HG02588 (cell line): ENCODE results near the gene PECR.
"Not testable (repeated sequence)": the region's sequence is repeated elsewhere in the genome, so short reads cannot be mapped to it uniquely, and the experiment has no call there.

ENCODE experiments used
- ATAC-seq: cut with Tn5 transposase; IDR thresholded peaks from one replicate; pipeline ENCODE4 v1.9.1; 2021; ENCODE audit warnings: mild to moderate bottlenecking, moderate library complexity; ENCODE audit not compliant: unreplicated experiment

Gene PECR

DNA sequence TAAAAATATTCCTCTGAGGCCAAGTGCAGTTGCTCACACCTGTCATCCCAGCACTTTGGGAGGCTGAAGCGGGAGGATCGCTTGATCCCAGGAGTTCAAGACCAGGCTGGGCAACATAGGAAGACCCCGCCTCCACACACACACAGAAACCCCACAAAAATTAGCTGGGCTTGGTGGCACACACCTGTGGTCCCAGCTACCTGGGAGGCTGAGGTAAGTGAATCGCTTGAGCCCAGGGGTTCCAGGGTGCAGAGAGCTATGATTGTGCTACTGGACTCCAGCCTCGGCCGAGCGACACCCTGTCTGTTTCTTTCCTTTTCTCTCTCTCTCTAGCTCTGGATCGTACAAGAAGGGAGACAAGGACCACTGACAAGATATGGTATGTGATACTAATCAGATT, 25.7 kb upstream of the PECR start:
- no peak for ATAC-seq

DNA sequence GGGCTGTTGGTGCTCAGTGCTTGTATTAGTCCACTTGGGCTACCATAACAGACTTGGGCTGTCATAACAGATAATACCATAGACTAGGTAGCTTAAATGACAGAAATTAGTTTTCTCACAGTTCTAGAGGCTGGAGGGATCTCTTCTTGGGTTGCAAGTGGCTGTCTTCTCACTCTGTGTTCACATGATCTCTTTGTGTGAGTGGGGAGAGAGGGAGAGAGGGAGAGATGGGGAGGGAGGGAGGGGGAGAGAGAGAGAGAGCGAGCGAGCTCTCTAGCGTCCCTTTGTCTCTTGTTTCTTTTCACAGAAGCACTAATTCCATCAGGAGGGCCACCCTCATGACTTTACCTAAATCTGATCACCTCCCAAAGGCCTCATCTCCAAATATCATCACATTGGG, 23.1 kb upstream of the PECR start:
- no peak for ATAC-seq

DNA sequence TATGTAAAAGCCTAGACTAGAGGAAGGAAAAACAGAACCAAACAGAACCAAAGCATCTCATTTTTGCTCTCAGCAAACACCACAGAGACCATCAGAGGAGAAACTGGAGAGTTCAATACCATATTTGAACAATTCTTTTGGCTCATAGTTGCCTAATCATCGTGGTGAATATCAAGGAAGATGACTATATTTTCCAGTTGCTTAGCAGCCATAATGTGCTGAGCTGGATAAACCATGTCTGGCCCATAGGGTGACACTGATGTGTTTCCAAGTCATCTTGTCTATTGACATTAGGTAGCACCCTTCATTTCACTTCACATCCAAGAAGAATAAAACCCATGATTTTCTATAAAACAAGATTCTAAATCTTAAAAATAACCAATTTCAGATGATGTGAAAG, 21.6 kb upstream of the PECR start:
- ATAC-seq, result no peak

DNA sequence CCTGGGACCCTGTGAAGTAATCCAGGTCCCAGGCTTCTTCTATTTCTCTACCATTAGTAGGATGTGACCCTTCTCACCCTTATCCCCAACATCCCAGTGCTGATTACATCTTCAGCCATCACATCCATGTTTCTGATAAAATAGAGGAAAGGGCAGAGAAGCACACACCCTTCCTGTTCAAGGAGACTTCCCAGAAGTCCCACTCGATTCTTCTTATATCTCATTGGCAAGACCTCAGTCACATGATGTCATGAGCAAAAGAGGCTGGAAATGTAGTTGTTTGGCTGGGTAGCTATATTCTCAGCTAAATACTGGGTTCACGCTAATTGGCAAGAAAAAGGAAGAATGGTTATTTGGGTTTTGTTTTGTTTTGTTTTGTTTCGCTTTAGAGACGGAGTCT, 19.5 kb upstream of the PECR start:
- ATAC-seq, result no peak

DNA sequence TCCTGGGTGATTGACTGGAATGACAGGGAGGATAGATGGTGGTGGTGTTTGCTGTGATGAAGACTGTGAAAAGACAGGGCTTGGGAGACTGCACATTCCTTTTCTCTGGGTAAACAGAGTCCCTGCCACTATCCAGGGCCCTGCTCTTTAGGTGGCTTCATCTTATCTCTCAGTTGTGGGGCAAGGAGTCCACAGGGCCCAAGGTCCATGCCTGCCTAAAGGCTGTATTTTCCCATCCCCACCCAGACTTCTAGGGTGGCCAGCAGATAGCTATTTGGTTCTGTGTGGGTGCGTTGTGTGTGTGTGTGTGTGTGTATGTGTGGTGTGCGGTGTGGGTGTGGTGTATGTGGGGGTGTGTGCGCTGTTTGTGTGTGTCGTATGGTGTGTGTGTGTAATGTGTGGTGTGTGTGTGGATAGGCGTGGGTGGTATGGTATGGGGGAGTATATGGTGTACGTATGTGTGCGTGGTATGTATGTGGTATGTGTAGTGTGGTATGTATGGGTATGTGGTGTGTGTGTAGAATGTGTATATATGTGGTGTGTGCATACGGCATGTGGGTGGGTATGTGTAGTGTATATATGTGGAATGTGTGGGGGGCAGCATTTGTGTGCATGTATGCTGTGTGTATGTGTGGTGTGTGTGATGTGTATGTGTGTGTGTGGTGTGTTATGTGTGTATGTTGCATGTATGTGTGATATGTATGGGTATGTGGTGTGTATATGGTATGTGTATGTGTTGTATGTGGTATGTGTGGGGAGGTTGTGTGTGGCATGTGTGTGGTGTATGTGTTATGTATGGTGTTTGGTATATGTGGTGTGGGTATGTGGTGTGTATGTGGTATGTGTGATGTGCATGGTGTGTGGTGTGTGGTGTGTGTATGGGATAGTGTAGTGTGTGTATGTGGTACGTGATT, 17.1 kb upstream of the PECR start:
- ATAC-seq, result no peak

DNA sequence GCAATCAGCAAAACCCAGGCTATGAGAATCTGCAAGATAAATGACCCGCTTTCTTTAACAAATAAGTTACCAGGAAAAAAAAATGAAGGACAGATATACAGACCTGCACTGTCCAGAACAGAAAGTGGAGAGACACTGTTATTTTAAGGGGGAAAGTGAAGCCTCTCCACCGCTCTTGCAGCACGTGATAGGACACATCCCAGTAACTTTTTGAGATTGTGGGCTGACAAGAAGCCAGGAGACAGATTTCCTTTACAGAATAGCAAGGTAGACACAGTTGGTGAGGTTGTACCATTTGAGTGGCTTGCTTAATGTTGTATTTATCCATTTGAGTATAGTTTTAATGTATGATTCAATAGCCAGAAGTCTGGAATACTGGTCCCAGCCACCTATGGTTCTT, 13.1 kb upstream of the PECR start:
- no peak for ATAC-seq

DNA sequence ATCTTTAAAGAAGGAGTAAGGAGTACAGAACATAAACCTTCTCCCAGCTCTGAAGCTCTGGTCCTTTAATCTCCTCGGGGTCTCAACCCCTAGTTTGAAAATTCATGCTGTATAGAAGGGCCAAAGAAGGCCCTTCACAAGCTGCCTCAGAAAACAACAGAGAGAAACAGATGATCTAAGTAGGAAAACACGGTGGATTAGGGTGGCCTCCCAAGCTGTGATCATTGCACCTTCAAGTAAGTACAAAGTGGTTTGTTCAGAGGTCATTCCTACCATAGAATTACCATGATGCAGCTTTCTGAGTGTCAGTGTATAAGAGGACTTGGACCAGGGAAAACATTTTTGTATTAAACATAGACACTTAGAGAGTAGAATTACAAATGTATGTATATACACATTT, 11.0 kb upstream of the PECR start:
- no peak for ATAC-seq

DNA sequence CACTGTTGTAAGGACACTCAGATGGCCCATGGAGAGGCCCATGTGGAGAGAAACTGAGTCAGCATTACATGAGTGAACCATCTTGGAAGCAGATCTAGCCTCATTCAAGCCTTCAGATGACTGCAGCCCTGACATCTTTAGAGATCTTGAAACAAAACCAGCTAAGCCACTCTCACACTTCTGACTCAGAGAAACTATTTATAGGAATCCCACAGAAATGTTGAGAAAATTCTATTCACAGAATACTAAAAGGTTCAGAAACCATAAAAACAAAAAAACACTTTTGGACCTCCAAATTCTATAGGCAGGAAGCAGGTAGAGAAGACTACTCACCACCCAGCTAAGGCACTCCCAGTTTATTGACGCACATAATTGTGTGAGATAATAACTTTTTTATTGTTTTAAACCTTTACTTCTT, 8.8 kb upstream of the PECR start:
- ATAC-seq, result peak; percentile 50

DNA sequence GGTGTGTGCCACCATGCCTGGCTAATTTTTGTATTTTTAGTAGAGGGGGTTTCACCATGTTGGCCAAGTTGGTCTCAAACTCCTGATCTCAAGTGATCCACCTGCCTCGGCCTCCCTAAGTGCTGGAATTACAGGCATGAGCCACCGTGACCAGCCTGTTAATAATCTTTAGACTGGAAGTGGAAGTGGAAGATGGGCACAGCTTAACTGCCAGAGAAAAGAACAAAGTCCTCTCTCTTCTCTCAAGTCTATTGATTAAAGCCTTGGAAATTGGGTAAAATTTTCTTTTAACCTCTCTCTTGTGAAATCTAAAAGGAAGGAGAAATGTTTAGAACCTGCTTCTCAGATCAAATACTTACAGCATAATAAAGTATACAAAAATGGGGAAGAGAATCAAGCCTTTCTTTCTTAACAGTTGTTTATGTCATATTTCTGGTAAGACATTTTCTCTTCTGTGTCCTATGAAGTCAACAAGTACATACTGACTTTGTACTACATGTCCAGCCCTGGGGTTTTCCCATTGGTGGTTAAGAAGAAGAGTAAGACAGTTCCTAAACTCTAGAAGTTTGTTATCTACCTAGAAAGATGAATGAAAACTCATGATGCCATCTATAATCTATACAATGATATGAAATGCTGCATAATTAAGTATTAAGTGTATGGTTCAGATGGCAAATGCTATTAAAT, 4.7 kb upstream of the PECR start:
- no peak for ATAC-seq

DNA sequence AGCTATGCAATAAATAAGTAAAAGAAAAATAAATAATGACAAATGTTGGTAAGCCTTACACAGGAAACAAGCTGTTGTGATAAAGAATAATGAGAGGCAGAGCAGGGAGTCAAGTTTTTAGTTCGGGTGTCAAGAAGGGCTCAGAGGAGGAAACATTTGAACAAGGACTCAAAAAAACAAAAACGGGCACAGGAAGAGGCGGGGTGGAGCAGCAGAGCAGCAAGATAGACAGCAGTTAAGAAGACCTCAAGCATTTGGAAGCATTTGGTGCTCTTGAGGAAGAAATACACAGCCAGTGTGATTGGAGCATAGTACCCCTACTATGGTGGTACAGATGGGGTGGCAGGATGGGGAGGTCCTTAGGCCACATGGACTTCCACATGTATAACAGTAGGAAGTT, 2.9 kb upstream of the PECR start:
- no peak for ATAC-seq

DNA sequence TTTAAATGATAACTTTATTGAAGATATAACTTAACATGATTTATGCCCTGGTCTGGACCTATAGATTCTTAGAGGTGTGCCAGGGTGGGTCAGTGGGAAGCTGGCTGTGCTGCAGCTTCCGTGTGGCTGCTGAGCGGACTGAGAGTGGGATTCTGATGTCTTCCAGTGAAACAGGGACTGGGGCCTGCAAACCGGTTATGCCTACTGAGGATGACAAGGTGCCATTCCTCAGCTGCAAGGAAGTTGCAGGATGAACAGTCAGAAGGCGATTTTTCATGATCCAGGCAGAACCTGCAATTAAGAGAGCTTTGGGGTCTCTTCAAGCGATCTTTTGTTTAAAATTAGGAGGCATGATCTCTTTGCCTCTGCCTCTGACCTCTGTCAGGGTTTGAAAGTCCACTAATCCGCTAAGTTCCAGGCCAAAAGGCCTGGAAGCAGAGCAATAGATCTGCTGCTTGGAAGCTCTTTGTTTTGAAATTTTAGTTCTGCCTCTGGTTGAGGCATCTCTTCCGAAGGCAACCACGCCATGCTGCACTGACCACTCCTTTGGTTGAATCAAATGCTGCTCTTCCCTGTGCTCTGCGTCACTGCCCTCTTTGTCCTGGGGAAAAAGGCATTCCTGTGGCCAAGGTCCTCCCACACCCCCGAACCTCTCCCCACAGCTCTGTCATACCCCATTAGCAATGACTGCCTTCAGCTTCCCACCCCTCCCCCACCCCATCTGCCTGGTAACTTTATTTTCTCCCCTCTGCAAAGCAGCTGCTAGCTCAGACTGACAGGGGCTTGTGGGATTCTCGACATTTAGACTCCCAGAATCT, 2.1 kb upstream of the PECR start:
- no peak for ATAC-seq

DNA sequence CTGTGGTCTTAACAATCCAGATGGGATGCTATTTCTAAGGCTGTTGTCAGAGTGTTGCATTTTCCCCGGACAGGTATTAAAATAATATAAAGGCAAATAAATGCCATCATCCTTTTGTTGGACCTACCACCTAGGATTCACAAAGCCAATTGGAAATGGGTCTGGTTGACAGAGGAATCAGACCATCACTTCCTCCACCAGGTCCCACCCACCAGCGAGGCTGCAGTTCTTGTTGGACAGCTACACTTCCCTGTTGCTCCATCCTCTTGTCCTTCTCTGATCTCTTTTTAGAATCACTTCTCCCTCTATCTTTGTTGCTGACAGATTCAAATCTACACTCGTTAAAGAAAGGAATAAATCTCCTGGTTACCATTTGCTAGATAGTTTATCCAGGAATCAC, 1.2 kb upstream of the PECR start:
- ATAC-seq, result no peak

DNA sequence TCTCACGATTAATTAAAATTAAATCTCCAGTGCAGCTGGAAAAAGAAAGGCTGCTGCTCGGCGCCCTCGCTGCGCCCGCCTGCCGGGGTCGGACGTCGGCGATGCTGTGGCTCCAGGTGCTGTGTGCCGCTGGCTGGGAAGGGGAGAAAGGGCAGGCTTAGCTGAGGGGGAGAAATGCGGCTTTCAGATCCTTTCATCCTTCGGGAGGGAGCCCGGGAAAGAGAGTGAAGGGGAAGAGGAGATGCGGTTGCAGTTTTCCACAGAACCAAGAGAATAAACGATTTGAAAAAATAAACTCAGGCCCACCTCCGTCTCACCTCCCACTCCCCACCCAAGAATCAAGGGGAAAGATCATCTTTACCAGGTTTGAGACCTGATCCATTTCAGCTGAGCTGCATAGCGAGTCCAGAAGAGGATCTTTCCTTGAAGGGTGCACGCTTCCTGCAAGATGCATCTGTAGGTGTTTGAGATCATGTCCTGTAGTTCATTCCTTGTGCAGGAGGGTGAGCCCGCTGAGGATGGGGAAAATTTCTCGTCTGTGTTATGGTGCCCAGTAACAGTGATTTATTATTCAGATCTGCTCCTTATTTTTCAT, 605 bp upstream of the PECR start:
- ATAC-seq, result no peak

DNA sequence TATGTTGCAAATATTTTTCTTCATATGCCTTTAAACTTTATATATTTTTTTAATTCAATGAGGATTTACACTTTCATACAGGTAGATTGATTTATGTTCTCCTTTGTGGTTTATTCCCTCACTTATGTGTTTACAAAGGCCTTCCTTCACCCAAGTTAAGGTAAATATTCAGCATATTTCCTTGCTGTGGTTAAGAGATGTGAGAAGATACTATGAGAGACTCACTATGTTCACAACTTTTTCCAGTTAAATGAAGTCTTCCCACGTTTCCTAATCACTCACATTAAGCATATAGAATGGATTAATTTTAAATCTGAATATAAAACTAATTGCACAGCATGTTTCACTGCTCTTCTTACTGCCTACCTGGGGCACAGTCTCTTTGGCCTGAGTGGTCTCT, 597 bp downstream of the PECR start:
- ATAC-seq, result no peak

DNA sequence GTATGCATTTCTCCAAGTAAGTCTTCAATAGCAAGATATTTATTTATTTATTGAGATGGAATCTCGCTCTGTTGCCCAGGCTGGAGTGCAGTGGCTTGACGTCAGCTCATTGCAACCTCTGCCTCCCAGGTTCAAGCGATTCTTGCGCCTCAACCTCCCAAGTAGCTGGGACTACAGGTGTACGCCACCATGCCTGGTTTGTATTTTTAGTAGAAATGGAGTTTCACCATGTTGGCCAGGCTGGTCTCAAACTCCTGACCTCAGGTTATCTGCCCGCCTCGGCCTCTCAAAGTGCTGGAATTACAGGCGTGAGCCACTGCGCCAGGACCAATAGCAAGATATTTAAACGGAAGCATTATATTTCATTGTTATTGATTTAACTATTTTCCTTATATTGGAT, 1.6 kb downstream of the PECR start:
- not testable (repeated sequence) for ATAC-seq

DNA sequence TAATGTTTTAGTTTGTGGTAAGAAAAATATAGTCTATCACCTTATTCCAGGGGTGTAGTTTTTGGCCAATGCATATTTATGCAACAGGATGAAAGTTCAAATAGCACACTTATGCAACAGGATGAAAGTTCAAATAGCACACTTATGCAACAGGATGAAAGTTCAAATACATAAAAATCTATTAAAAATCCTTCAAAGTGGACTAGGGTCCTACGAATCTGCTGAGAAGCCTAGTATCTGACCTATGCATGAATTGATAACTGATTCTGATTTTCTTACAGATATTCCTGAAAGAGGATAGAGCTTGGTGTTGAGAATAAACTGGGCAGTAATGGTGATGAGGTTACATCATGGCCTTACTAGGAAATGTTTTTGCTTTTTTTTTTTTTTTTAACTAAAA, 2.8 kb downstream of the PECR start:
- no peak for ATAC-seq

DNA sequence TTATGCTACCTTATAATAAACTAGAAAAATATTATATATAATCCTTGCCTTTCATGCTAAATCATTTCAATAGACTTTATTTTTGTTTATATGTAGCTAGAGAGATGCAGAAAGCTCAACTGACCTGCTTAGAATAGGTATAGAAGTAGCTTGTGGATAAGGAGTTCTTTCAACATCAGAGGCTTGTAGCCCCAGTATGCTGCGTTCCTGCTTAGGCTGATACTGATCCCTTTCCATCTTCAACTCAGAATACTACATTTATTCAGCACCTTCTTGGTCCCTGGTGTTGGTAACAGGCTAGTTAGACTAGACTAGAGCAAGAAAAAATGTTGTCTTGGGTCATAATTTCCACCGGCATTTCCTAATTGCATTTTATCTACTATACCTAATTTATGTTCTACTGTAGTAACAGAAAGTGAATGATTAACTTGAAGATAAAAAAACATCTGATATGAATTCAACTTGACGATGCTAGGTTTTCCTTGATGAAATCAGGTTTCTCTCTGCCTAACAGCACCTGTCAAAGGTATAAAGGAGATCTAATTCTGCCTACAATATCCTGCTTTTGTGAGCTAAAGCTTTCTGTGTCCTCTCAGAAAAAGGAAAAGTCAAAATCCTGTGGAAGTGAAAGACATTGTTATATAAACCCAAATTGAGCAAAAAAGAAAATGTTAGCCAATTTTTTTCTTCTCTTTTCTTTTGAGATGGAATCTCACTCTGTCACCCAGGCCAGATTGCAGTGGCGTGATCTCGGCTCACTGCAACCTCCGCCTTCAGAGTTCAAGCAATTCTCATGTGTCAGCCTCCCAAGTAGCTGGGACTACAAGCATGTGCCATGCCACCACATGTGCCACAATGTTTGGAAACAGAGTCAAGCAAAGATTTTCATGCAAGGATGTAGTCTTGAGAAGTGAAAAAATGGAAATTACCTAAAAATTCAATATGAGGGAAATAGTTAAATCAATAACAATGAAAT, 5.8 kb downstream of the PECR start:
- no peak for ATAC-seq

DNA sequence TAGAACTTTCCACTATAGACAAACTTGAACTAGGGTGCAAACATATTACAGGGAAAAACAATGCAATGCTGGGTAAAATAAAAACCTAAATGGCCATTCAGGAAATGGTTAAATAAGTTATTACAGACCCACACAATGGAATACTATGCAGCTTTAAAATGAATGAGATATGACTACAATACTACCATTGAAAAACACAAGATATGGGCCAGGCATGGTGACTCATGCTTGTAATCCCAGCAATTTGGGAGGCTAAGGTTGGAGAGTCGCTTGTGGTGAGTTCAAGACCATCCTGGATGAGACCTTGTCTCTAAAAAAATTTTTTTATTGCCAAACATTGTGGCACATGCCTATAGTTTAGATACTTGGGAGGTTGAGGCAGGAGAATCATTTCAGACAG, 6.8 kb downstream of the PECR start:
- no peak for ATAC-seq

DNA sequence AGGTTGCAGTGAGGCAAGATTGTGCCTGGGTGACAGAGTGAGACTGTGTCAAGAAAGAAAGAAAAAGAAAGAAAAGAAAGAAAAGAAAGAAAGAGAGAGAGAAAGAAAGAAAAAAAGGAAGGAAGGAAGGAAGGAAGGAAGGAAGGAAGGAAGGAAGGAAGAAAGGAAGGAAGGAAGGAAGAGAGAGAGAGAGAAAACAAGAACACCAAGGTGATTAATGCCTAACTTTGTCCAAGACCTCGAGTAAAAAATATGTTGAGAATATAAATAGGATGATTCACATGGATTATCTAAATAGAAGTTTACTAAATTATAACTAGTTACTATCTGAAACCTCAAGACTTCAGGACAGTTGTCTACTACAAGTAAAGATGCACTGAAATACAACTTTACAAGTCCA, 7.2 kb downstream of the PECR start:
- no peak for ATAC-seq

DNA sequence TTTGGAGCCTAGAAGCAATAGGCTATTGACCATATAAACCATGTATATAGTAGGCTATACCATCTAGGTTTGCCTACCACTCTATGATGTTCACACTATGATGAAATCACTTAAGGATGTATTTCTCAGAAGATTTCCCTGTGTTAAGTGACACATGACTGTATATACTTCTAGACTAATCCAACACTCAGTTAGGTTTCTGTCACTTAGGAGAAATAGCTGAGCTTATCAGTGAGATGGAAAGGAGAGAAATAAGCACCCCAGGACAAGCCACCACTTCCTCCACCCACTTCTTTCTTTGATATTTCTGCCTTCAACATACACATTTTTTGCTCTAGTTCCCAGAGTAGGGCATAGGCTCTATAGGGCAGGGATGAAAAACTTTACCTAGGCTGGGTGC, 7.8 kb downstream of the PECR start:
- no peak for ATAC-seq
